ENCODE data around the gene PCCB. TPM values are rescaled to one million over a fixed set of nuclear protein-coding genes. Genes with fewer than 3 reads are reported as not detected.

PCCB gene
- total RNA-seq, 1 experiment from 2014 or later = 53.5 TPM

- no TSS peak for BruUV-seq (replicated peaks)
- H3K9ac ChIP-seq (ENCODE audit: low read length) = peak overlapping the region; percentile 87
- ATAC-seq (no peak), DNase-seq (peak; percentile 4)
- no peaks in the 10 kb centered on the region for H3K36me3 ChIP-seq (ENCODE audit: low read depth, low read length)
- no peaks in the 10 kb centered on the region for H3K27me3 ChIP-seq (ENCODE audit: low read length)
- intact Hi-C loops (cut with micrococcal nuclease) = loop anchor here (2.0 kb wide), 1 partner anchor 15 kb away; no protein-coding TSS in a partner anchor
- ChIA-PET CTCF (interaction anchor here (0.5 kb wide), 1 partner anchor 55 kb away, joined by 3 read pairs; no protein-coding TSS in a partner anchor), POLR2A (ENCODE audit: unreplicated experiment) (interaction anchor here (0.6 kb wide), 1 partner anchor 104 kb away, joined by 3 read pairs; no protein-coding TSS in a partner anchor)
- peak overlapping the region; percentile 66 for H3K4me3 ChIP-seq (ENCODE audit: low read length)
- H3F3A ChIP-seq (ENCODE audit: low read length, unreplicated experiment) = no peaks in the 10 kb centered on the region
- H3K4me1 ChIP-seq (ENCODE audit: insufficient read depth, low read length) = peaks cover 13% of the 10 kb centered on the region
- TF ChIP-seq CTCF (conservative IDR thresholded peaks at IDR 0.05; ENCODE audit: low read depth, low read length) (no peak), EZH2 (IDR thresholded peaks at IDR 0.05; ENCODE audit: low read length, unreplicated experiment) (no peak), EZH2phosphoT487 (IDR thresholded peaks at IDR 0.05; ENCODE audit: borderline replicate concordance, low read length) (no peak)
- peak overlapping the region; percentile 77 for H3K4me2 ChIP-seq (ENCODE audit: low read length)
- peaks cover 26% of the 10 kb centered on the region for H3K79me2 ChIP-seq (ENCODE audit: low read length)
- H2AFZ ChIP-seq (ENCODE audit: low read length) = peak overlapping the region; percentile 96; the same call in 1 of the 2 replicates
- no peaks in the 10 kb centered on the region for H3K9me3 ChIP-seq (ENCODE audit: low read length)
- H4K20me1 ChIP-seq (ENCODE audit: low read length) = no peaks in the 10 kb centered on the region
- H3K9me2 ChIP-seq (replicated peaks; ENCODE audit: low read length) = no peaks in the 10 kb centered on the region
- H3K27ac ChIP-seq (ENCODE audit: low read length) = peak overlapping the region; percentile 81; the same call in 1 of the 2 replicates
Observed at GRCh38 chr3:136251511-136251910, 1.4 kb downstream of the PCCB start.

- Histone ChIP-seq H4K20me1 (ENCODE audit: low read length) (no peaks in the 10 kb centered on the region), H3K27me3 (ENCODE audit: low read length) (no peaks in the 10 kb centered on the region), H3K9me3 (ENCODE audit: low read length) (no peaks in the 10 kb centered on the region), H3K27ac (ENCODE audit: low read length) (no peak overlapping the region), H3K9me2 (replicated peaks; ENCODE audit: low read length) (no peaks in the 10 kb centered on the region), H2AFZ (ENCODE audit: low read length) (no peak overlapping the region), H3F3A (ENCODE audit: low read length, unreplicated experiment) (no peaks in the 10 kb centered on the region), H3K9ac (ENCODE audit: low read length) (no peak overlapping the region), H3K4me2 (ENCODE audit: low read length) (no peak overlapping the region), H3K4me3 (ENCODE audit: low read length) (no peak overlapping the region), H3K79me2 (ENCODE audit: low read length) (peaks cover 25% of the 10 kb centered on the region), H3K4me1 (ENCODE audit: insufficient read depth, low read length) (peaks cover 13% of the 10 kb centered on the region), H3K36me3 (ENCODE audit: low read depth, low read length) (peaks cover 5% of the 10 kb centered on the region; the same call in 1 of the 2 replicates)
- intact Hi-C loops (cut with micrococcal nuclease) = no loop called here
- DNase-seq = no peak
- ChIA-PET POLR2A (ENCODE audit: unreplicated experiment) (no interaction called here), CTCF (no interaction called here)
- no peak for ATAC-seq
- TF ChIP-seq EZH2phosphoT487 (IDR thresholded peaks at IDR 0.05; ENCODE audit: borderline replicate concordance, low read length) (no peak), CTCF (conservative IDR thresholded peaks at IDR 0.05; ENCODE audit: low read depth, low read length) (no peak), EZH2 (IDR thresholded peaks at IDR 0.05; ENCODE audit: low read length, unreplicated experiment) (no peak)
- BruUV-seq (replicated peaks) = no TSS peak
Observed at GRCh38 chr3:136255672-136256406, 5.7 kb downstream of the PCCB start.

- CTCF ChIA-PET = no interaction called here
- intact Hi-C loops (cut with micrococcal nuclease) = no loop called here
- no peaks in the 10 kb centered on the region for H3K4me1 ChIP-seq (ENCODE audit: insufficient read depth, low read length)
- H3K4me2 ChIP-seq (ENCODE audit: low read length) = no peak overlapping the region
- no peaks in the 10 kb centered on the region for H3K27me3 ChIP-seq (ENCODE audit: low read length)
- no peak overlapping the region for H2AFZ ChIP-seq (ENCODE audit: low read length)
- DNase-seq (no peak), ATAC-seq (no peak)
- H3K9ac ChIP-seq (ENCODE audit: low read length) = no peak overlapping the region
- H3K9me3 ChIP-seq (ENCODE audit: low read length) = no peaks in the 10 kb centered on the region
- 0 out of 2 replicates have a peak, but pooled peaks cover 4% of the 10 kb centered on the region for H3K79me2 ChIP-seq (ENCODE audit: low read length)
- POLR2A ChIA-PET (ENCODE audit: unreplicated experiment) = no interaction called here
- H4K20me1 ChIP-seq (ENCODE audit: low read length) = no peaks in the 10 kb centered on the region
- no peaks in the 10 kb centered on the region for H3F3A ChIP-seq (ENCODE audit: low read length, unreplicated experiment)
- no peak overlapping the region for H3K27ac ChIP-seq (ENCODE audit: low read length)
- H3K9me2 ChIP-seq (replicated peaks; ENCODE audit: low read length) = no peaks in the 10 kb centered on the region
- no TSS peak for BruUV-seq (replicated peaks)
- peaks cover 12% of the 10 kb centered on the region; the same call in 1 of the 2 replicates for H3K36me3 ChIP-seq (ENCODE audit: low read depth, low read length)
- no peak for TF ChIP-seq CTCF (conservative IDR thresholded peaks at IDR 0.05; ENCODE audit: low read depth, low read length)
- no peak for TF ChIP-seq EZH2 (IDR thresholded peaks at IDR 0.05; ENCODE audit: low read length, unreplicated experiment)
- TF ChIP-seq EZH2phosphoT487 (IDR thresholded peaks at IDR 0.05; ENCODE audit: borderline replicate concordance, low read length) = no peak
- no peak overlapping the region for H3K4me3 ChIP-seq (ENCODE audit: low read length)
Observed at GRCh38 chr3:136258199-136258598, 8.1 kb downstream of the PCCB start.
